Keratinocyte (primary cell): ENCODE measurements around the gene PRR19. TPM values are rescaled to one million over a fixed set of nuclear protein-coding genes. Genes with fewer than 3 reads are reported as not detected.

Experiments used
- DNase-seq: peaks from one replicate; pipeline ENCODE4 v3.0.0-alpha.2; 2011; ENCODE audit warnings: low read depth, missing footprints, low spot score
- FAIRE-seq: peaks from 2 replicates; lab custom pipeline; 2011; peaks lifted over from hg19 to GRCh38; lab: Jason Lieb, UNC
- H2AFZ ChIP-seq: 2 replicates; pipeline ENCODE4 v1.6.0; 2012; ENCODE audit warnings: low read length, control low read depth, inconsistent platforms; ENCODE audit not compliant: control insufficient read depth
- H3K27ac ChIP-seq: 2 replicates; pipeline ENCODE4 v1.5.1; 2011; ENCODE audit warnings: low read length; ENCODE audit not compliant: control insufficient read depth, insufficient read depth
- H3K27me3 ChIP-seq: 3 replicates; pipeline ENCODE4 v1.6.0; 2011; ENCODE audit warnings: low read length; ENCODE audit not compliant: control insufficient read depth, insufficient read depth; ENCODE audit errors: extremely low read depth
- H3K36me3 ChIP-seq, 2 experiments: 2 replicates in 1 of 2; 3 replicates in 1 of 2; pipeline ENCODE4 v1.5.1; 2011; ENCODE audit warnings: low read length in 2 of 2, mild to moderate bottlenecking in 1 of 2; ENCODE audit not compliant: control insufficient read depth in 2 of 2, insufficient read depth in 2 of 2; ENCODE audit errors: extremely low read depth in 1 of 2
- H3K4me1 ChIP-seq: 3 replicates; pipeline ENCODE4 v1.5.1; 2011; ENCODE audit warnings: low read length; ENCODE audit not compliant: control insufficient read depth, insufficient read depth; ENCODE audit errors: extremely low read depth
- H3K4me2 ChIP-seq: 3 replicates; pipeline ENCODE4 v1.6.0; 2011; ENCODE audit warnings: low read depth, low read length; ENCODE audit not compliant: control insufficient read depth, insufficient read depth; ENCODE audit errors: extremely low read depth
- H3K4me3 ChIP-seq, 3 experiments: fragments of 200-600 bp in 1 of 3; sonication (generic) in 1 of 3; 2 replicates in 2 of 3; 3 replicates in 1 of 3; pipeline ENCODE4 v1.5.1; 2011 to 2016; ENCODE audit warnings: low read length in 3 of 3, mild to moderate bottlenecking in 3 of 3, control low read depth in 2 of 3, inconsistent platforms in 1 of 3, low read depth in 1 of 3, mixed read lengths in 1 of 3, mixed run types in 1 of 3, moderate library complexity in 1 of 3; ENCODE audit not compliant: control insufficient read depth in 2 of 3, insufficient read depth in 2 of 3; ENCODE audit errors: extremely low read depth in 1 of 3
- H3K79me2 ChIP-seq: 2 replicates; pipeline ENCODE4 v1.6.0; 2012; ENCODE audit warnings: low read length; ENCODE audit not compliant: control insufficient read depth, insufficient read depth
- H3K9ac ChIP-seq: 3 replicates; pipeline ENCODE4 v1.6.0; 2011; ENCODE audit warnings: low read length; ENCODE audit not compliant: control insufficient read depth, insufficient read depth; ENCODE audit errors: extremely low read depth
- H3K9me1 ChIP-seq: 3 replicates; pipeline ENCODE4 v1.6.0; 2011; ENCODE audit warnings: low read length; ENCODE audit not compliant: control insufficient read depth, insufficient read depth; ENCODE audit errors: extremely low read depth
- H3K9me3 ChIP-seq: 2 replicates; pipeline ENCODE4 v1.5.1; 2012; ENCODE audit warnings: low read depth, low read length; ENCODE audit not compliant: control insufficient read depth
- H4K20me1 ChIP-seq: 3 replicates; pipeline ENCODE4 v1.6.0; 2011; ENCODE audit warnings: low read length; ENCODE audit not compliant: control insufficient read depth, insufficient read depth; ENCODE audit errors: extremely low read depth
- EZH2 ChIP-seq: IDR thresholded peaks from one replicate; pipeline ENCODE4 v1.6.1; 2012; ENCODE audit warnings: inconsistent platforms, mild to moderate bottlenecking, low read length, moderate library complexity
- dilution Hi-C: fragments of 300-500 bp; cut with MboI; formaldehyde crosslinking; loops from one replicate; pipeline ENCODE4 v1.7.0; 2020; ENCODE audit warnings: low sequenced_read_pairs; ENCODE audit not compliant: extremely low pct_ligation_motif_present
- polyA plus RNA-seq, 5 experiments: library from polyadenylated mRNA; depleted of rRNA in 3 of 5; stranded (reverse) in 3 of 5; stranded (forward) in 1 of 5; unstranded in 1 of 5; fragments of >200 nt; gene quantifications; 1 replicate in 1 of 5; 2 replicates in 3 of 5; 3 replicates in 1 of 5; pipeline versions ENCODE4 v1.2.1 to v1.2.3, GENCODE V29; 2011 to 2012; ENCODE audit warnings: missing spikeins in 2 of 5, low read depth in 1 of 5, low replicate concordance in 1 of 5
- TF ChIP-seq, protein P1 (sequence below), 3 experiments: IDR thresholded peaks in 1 of 3; conservative IDR thresholded peaks in 1 of 3; optimal IDR thresholded peaks in 1 of 3; 2 replicates in 2 of 3; 3 replicates in 1 of 3; pipeline versions ENCODE3 to v1.5.1; 2011; ENCODE audit warnings: low read length in 3 of 3, mild to moderate bottlenecking in 3 of 3, moderate library complexity in 2 of 3, control low read depth in 1 of 3, inconsistent platforms in 1 of 3; ENCODE audit not compliant: insufficient read depth in 2 of 3; ENCODE audit errors: extremely low read depth in 1 of 3

Gene PRR19
- polyA plus RNA-seq, 1 donor (not counting 4 experiments of a cell fraction or from before 2014, with no cell fraction given) = 0.25 TPM

DNA sequence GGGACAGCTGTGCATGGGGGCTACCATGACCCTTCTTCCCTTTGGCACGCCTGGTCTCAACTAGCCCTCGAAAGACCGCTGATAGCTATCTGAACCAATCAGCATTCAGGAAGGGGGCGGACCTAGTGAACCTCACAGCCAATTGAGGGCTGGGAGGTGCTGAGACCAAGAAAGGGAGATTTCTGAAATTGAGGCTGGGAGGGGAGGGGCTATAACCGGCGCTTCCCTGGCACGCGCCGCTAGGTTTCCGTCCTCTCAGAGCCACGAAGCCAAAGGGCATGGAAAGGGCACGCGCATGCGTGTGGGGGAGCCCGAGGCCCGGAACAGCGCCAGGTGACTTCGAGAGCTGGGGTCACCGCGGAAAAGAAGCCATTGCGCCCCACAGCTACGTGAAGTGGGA, 4.7 kb downstream of the PRR19 start:
- no peak for FAIRE-seq
- H3K4me1 ChIP-seq = peaks cover 2% of the 10 kb centered on the region
- no peak for TF ChIP-seq EZH2
- TF ChIP-seq, protein P1, sequence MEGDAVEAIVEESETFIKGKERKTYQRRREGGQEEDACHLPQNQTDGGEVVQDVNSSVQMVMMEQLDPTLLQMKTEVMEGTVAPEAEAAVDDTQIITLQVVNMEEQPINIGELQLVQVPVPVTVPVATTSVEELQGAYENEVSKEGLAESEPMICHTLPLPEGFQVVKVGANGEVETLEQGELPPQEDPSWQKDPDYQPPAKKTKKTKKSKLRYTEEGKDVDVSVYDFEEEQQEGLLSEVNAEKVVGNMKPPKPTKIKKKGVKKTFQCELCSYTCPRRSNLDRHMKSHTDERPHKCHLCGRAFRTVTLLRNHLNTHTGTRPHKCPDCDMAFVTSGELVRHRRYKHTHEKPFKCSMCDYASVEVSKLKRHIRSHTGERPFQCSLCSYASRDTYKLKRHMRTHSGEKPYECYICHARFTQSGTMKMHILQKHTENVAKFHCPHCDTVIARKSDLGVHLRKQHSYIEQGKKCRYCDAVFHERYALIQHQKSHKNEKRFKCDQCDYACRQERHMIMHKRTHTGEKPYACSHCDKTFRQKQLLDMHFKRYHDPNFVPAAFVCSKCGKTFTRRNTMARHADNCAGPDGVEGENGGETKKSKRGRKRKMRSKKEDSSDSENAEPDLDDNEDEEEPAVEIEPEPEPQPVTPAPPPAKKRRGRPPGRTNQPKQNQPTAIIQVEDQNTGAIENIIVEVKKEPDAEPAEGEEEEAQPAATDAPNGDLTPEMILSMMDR (optimal IDR thresholded peaks at IDR 0.05 in 1 of 3, IDR thresholded peaks at IDR 0.05 in 1 of 3, conservative IDR thresholded peaks at IDR 0.05 in 1 of 3; ENCODE audit: extremely low read depth in 1 of 3, insufficient read depth in 2 of 3, low read length in 3 of 3) = no peak
- DNase-seq = no peak
- H2AFZ ChIP-seq = no peak overlapping the region
- H3K9me1 ChIP-seq = no peaks in the 10 kb centered on the region
- no peak overlapping the region for H3K4me2 ChIP-seq
- H3K9ac ChIP-seq = no peak overlapping the region
- H3K27ac ChIP-seq = no peak overlapping the region
- no peaks in the 10 kb centered on the region for H3K36me3 ChIP-seq
- H3K79me2 ChIP-seq = no peaks in the 10 kb centered on the region
- H4K20me1 ChIP-seq = no peaks in the 10 kb centered on the region
- no peaks in the 10 kb centered on the region for H3K27me3 ChIP-seq
- dilution Hi-C loops = no loop called here
- no peaks in the 10 kb centered on the region for H3K9me3 ChIP-seq
- no peak overlapping the region for H3K4me3 ChIP-seq

GRCh38 chr19:42309686-42310085, 7.8 kb downstream of the PRR19 start:
- Histone ChIP-seq H3K4me2 (no peak overlapping the region), H3K9ac (no peak overlapping the region), H3K27ac (no peak overlapping the region), H3K4me1 (no peaks in the 10 kb centered on the region), H3K27me3 (peaks cover 27% of the 10 kb centered on the region), H3K9me1 (no peaks in the 10 kb centered on the region), H3K79me2 (no peaks in the 10 kb centered on the region), H2AFZ (no peak overlapping the region), H3K9me3 (no peaks in the 10 kb centered on the region), H4K20me1 (no peaks in the 10 kb centered on the region), H3K4me3 (no peak overlapping the region), H3K36me3 (no peaks in the 10 kb centered on the region)
- TF ChIP-seq, protein P1 (optimal IDR thresholded peaks at IDR 0.05 in 1 of 3, IDR thresholded peaks at IDR 0.05 in 1 of 3, conservative IDR thresholded peaks at IDR 0.05 in 1 of 3; ENCODE audit: extremely low read depth in 1 of 3, insufficient read depth in 2 of 3, low read length in 3 of 3) = no peak
- no peak for TF ChIP-seq EZH2
- DNase-seq = no peak
- dilution Hi-C loops = no loop called here
- no peak for FAIRE-seq
